ENCODE results near the gene RAB3GAP1.
"Not testable (repeated sequence)": the region's sequence is repeated elsewhere in the genome, so short reads cannot be mapped to it uniquely, and the experiment has no call there.

The RAB3GAP1 gene

GRCh38 chr2:135076556-135076955 lies 24.5 kb downstream of the RAB3GAP1 start:
- Histone ChIP-seq H2AK5ac (ENCODE audit: low read length) (no peak overlapping the region), H3K79me1 (ENCODE audit: low read length) (peaks cover 9% of the 10 kb centered on the region), H3K4ac (ENCODE audit: low read depth, low read length) (no peak overlapping the region), H3K4me1 (ENCODE audit: control insufficient read depth, low read depth, low read length) (no peaks in the 10 kb centered on the region), H3K36me3 (ENCODE audit: control insufficient read depth, insufficient read depth, low read length) (no peaks in the 10 kb centered on the region), H3K9ac (ENCODE audit: low read length) (no peak overlapping the region), H2BK15ac (replicated peaks; ENCODE audit: low read depth) (no peak overlapping the region), H3K56ac (ENCODE audit: low read length) (no peak overlapping the region), H3K4me3 (ENCODE audit: low read length) (no peak overlapping the region), H3K4me2 (ENCODE audit: low read length) (no peak overlapping the region), H3K79me2 (ENCODE audit: control insufficient read depth, insufficient read depth, low read length) (peaks cover 2% of the 10 kb centered on the region), H3K23ac (ENCODE audit: low read length) (no peak overlapping the region), H3K18ac (ENCODE audit: low read length) (no peak overlapping the region), H3K27me3 (ENCODE audit: insufficient read depth, low read length, poor library complexity) (no peaks in the 10 kb centered on the region), H3K27ac (ENCODE audit: low read depth, low read length) (no peak overlapping the region), H2BK120ac (ENCODE audit: low read depth, low read length) (no peak overlapping the region), H4K8ac (ENCODE audit: low read depth, low read length) (no peak overlapping the region), H4K5ac (ENCODE audit: low read length) (no peak overlapping the region), H2BK5ac (ENCODE audit: low read length) (no peak overlapping the region)
- no CpG with 5 or more reads among the region's 2 CpGs for WGBS (ENCODE audit: extremely low coverage, insufficient coverage, low lambda C conversion rate)
- no peak for DNase-seq

GRCh38 chr2:135078417-135078816 lies 26.3 kb downstream of the RAB3GAP1 start:
- Histone ChIP-seq H4K8ac (ENCODE audit: low read depth, low read length) (no peak overlapping the region), H2AK5ac (ENCODE audit: low read length) (no peak overlapping the region), H3K36me3 (ENCODE audit: control insufficient read depth, insufficient read depth, low read length) (no peaks in the 10 kb centered on the region), H3K9ac (ENCODE audit: low read length) (no peak overlapping the region), H4K5ac (ENCODE audit: low read length) (no peak overlapping the region), H3K27ac (ENCODE audit: low read depth, low read length) (no peak overlapping the region), H3K23ac (ENCODE audit: low read length) (no peak overlapping the region), H3K18ac (ENCODE audit: low read length) (no peak overlapping the region), H2BK120ac (ENCODE audit: low read depth, low read length) (no peak overlapping the region), H2BK15ac (replicated peaks; ENCODE audit: low read depth) (no peak overlapping the region), H3K4ac (ENCODE audit: low read depth, low read length) (no peak overlapping the region), H3K79me2 (ENCODE audit: control insufficient read depth, insufficient read depth, low read length) (peaks cover 2% of the 10 kb centered on the region), H3K79me1 (ENCODE audit: low read length) (peaks cover 9% of the 10 kb centered on the region), H3K4me2 (ENCODE audit: low read length) (no peak overlapping the region), H2BK5ac (ENCODE audit: low read length) (no peak overlapping the region), H3K56ac (ENCODE audit: low read length) (no peak overlapping the region), H3K4me3 (ENCODE audit: low read length) (no peak overlapping the region), H3K27me3 (ENCODE audit: insufficient read depth, low read length, poor library complexity) (no peaks in the 10 kb centered on the region), H3K4me1 (ENCODE audit: control insufficient read depth, low read depth, low read length) (no peaks in the 10 kb centered on the region)
- no peak for DNase-seq

- Histone ChIP-seq H3K23ac (ENCODE audit: low read length) (no peak overlapping the region), H3K36me3 (ENCODE audit: control insufficient read depth, insufficient read depth, low read length) (no peaks in the 10 kb centered on the region), H3K4ac (ENCODE audit: low read depth, low read length) (no peak overlapping the region), H3K27me3 (ENCODE audit: insufficient read depth, low read length, poor library complexity) (no peaks in the 10 kb centered on the region), H4K8ac (ENCODE audit: low read depth, low read length) (no peak overlapping the region), H3K4me3 (ENCODE audit: low read length) (no peak overlapping the region), H3K9ac (ENCODE audit: low read length) (no peak overlapping the region), H3K56ac (ENCODE audit: low read length) (no peak overlapping the region), H4K5ac (ENCODE audit: low read length) (no peak overlapping the region), H2BK5ac (ENCODE audit: low read length) (no peak overlapping the region), H3K27ac (ENCODE audit: low read depth, low read length) (no peak overlapping the region), H3K79me2 (ENCODE audit: control insufficient read depth, insufficient read depth, low read length) (no peaks in the 10 kb centered on the region), H3K4me1 (ENCODE audit: control insufficient read depth, low read depth, low read length) (no peaks in the 10 kb centered on the region), H3K4me2 (ENCODE audit: low read length) (no peak overlapping the region), H2BK15ac (replicated peaks; ENCODE audit: low read depth) (no peak overlapping the region), H3K18ac (ENCODE audit: low read length) (no peak overlapping the region), H3K79me1 (ENCODE audit: low read length) (peaks cover 2% of the 10 kb centered on the region), H2AK5ac (ENCODE audit: low read length) (no peak overlapping the region), H2BK120ac (ENCODE audit: low read depth, low read length) (no peak overlapping the region)
- no peak for DNase-seq
- no CpG with 5 or more reads among the region's 2 CpGs for WGBS (ENCODE audit: extremely low coverage, insufficient coverage, low lambda C conversion rate)
Measured at GRCh38 chr2:135086222-135086621, 34.1 kb downstream of the RAB3GAP1 start.

GRCh38 chr2:135089597-135089996 lies 37.5 kb downstream of the RAB3GAP1 start:
- H4K5ac ChIP-seq (ENCODE audit: low read length); H3K27me3 ChIP-seq (ENCODE audit: insufficient read depth, low read length, poor library complexity); H3K4me3 ChIP-seq (ENCODE audit: low read length); H2BK15ac ChIP-seq (replicated peaks; ENCODE audit: low read depth); H2BK5ac ChIP-seq (ENCODE audit: low read length); H3K23ac ChIP-seq (ENCODE audit: low read length); H4K8ac ChIP-seq (ENCODE audit: low read depth, low read length); H3K36me3 ChIP-seq (ENCODE audit: control insufficient read depth, insufficient read depth, low read length); H3K18ac ChIP-seq (ENCODE audit: low read length); H3K4ac ChIP-seq (ENCODE audit: low read depth, low read length); H3K79me1 ChIP-seq (ENCODE audit: low read length); H2AK5ac ChIP-seq (ENCODE audit: low read length); H3K4me1 ChIP-seq (ENCODE audit: control insufficient read depth, low read depth, low read length); DNase-seq; H2BK120ac ChIP-seq (ENCODE audit: low read depth, low read length); H3K27ac ChIP-seq (ENCODE audit: low read depth, low read length); H3K79me2 ChIP-seq (ENCODE audit: control insufficient read depth, insufficient read depth, low read length); H3K9ac ChIP-seq (ENCODE audit: low read length); H3K4me2 ChIP-seq (ENCODE audit: low read length); H3K56ac ChIP-seq (ENCODE audit: low read length): not testable (repeated sequence)
- WGBS (ENCODE audit: extremely low coverage, insufficient coverage, low lambda C conversion rate) = no CpG with 5 or more reads among the region's 4 CpGs

- Histone ChIP-seq H3K79me1 (ENCODE audit: low read length) (peaks cover 2% of the 10 kb centered on the region), H2AK5ac (ENCODE audit: low read length) (no peak overlapping the region), H3K4me3 (ENCODE audit: low read length) (no peak overlapping the region), H3K4me1 (ENCODE audit: control insufficient read depth, low read depth, low read length) (no peaks in the 10 kb centered on the region), H3K36me3 (ENCODE audit: control insufficient read depth, insufficient read depth, low read length) (peaks cover 2% of the 10 kb centered on the region), H3K23ac (ENCODE audit: low read length) (no peak overlapping the region), H2BK15ac (replicated peaks; ENCODE audit: low read depth) (no peak overlapping the region), H2BK120ac (ENCODE audit: low read depth, low read length) (no peak overlapping the region), H2BK5ac (ENCODE audit: low read length) (no peak overlapping the region), H4K5ac (ENCODE audit: low read length) (no peak overlapping the region), H3K79me2 (ENCODE audit: control insufficient read depth, insufficient read depth, low read length) (no peaks in the 10 kb centered on the region), H4K8ac (ENCODE audit: low read depth, low read length) (no peak overlapping the region), H3K9ac (ENCODE audit: low read length) (no peak overlapping the region), H3K27ac (ENCODE audit: low read depth, low read length) (no peak overlapping the region), H3K56ac (ENCODE audit: low read length) (no peak overlapping the region), H3K18ac (ENCODE audit: low read length) (no peak overlapping the region), H3K27me3 (ENCODE audit: insufficient read depth, low read length, poor library complexity) (no peaks in the 10 kb centered on the region), H3K4ac (ENCODE audit: low read depth, low read length) (no peak overlapping the region), H3K4me2 (ENCODE audit: low read length) (no peak overlapping the region)
- no peak for DNase-seq
- no CpG with 5 or more reads among the region's 1 CpG for WGBS (ENCODE audit: extremely low coverage, insufficient coverage, low lambda C conversion rate)
Measured at GRCh38 chr2:135091681-135092080, 39.6 kb downstream of the RAB3GAP1 start.

GRCh38 chr2:135093193-135093592 lies 41.1 kb downstream of the RAB3GAP1 start:
- Histone ChIP-seq H3K4me2 (ENCODE audit: low read length) (no peak overlapping the region), H3K79me1 (ENCODE audit: low read length) (peaks cover 2% of the 10 kb centered on the region), H4K5ac (ENCODE audit: low read length) (no peak overlapping the region), H3K27ac (ENCODE audit: low read depth, low read length) (no peak overlapping the region), H3K18ac (ENCODE audit: low read length) (no peak overlapping the region), H3K36me3 (ENCODE audit: control insufficient read depth, insufficient read depth, low read length) (peaks cover 2% of the 10 kb centered on the region), H3K9ac (ENCODE audit: low read length) (no peak overlapping the region), H2BK15ac (replicated peaks; ENCODE audit: low read depth) (no peak overlapping the region), H2BK5ac (ENCODE audit: low read length) (no peak overlapping the region), H3K4me3 (ENCODE audit: low read length) (no peak overlapping the region), H2BK120ac (ENCODE audit: low read depth, low read length) (no peak overlapping the region), H3K79me2 (ENCODE audit: control insufficient read depth, insufficient read depth, low read length) (no peaks in the 10 kb centered on the region), H4K8ac (ENCODE audit: low read depth, low read length) (no peak overlapping the region), H3K56ac (ENCODE audit: low read length) (no peak overlapping the region), H2AK5ac (ENCODE audit: low read length) (no peak overlapping the region), H3K23ac (ENCODE audit: low read length) (no peak overlapping the region), H3K4ac (ENCODE audit: low read depth, low read length) (no peak overlapping the region), H3K4me1 (ENCODE audit: control insufficient read depth, low read depth, low read length) (no peaks in the 10 kb centered on the region), H3K27me3 (ENCODE audit: insufficient read depth, low read length, poor library complexity) (no peaks in the 10 kb centered on the region)
- DNase-seq = no peak
